Vagina (tissue), 2 donors: ENCODE results near the gene RANBP3.

ENCODE experiments used
- POLR2A ChIP-seq, 2 donors: fragments of 450-650 bp; IDR thresholded peaks; one replicate each; pipeline ENCODE4 v1.6.1; 2017; ENCODE audit warnings: antibody characterized with exemption in 2 of 2, mild to moderate bottlenecking in 2 of 2, moderate library complexity in 2 of 2
- TF ChIP-seq, protein P1 (sequence below), 3 experiments: fragments of 450-650 bp in 2 of 3; fragments of 200-600 bp in 1 of 3; sonication (generic) in 1 of 3; IDR thresholded peaks; one replicate each; pipeline ENCODE4 v1.5.1; 2017 to 2019; ENCODE audit warnings: antibody characterized with exemption in 3 of 3, mild to moderate bottlenecking in 2 of 3, moderate library complexity in 2 of 3

DNA sequence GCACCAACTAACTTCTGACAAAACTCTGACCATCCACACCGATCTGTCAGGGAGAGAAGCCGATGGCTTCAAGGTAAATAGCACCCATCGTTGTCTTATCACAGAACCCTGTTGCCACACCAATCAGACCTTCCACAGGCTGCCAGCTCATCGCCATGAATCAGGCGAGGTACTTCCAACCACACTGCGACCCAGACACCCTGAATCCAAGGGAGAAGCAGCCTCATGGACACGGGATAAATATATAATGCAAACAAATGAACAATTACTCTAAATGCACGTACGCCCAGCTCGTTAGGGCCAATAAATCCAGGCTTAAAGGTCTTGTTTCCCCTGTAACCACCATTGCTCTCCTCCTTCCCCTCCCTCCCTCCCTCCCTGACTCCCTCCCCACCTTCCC is 20.8 kb downstream of the RANBP3 start:
- no peak for TF ChIP-seq POLR2A (IDR thresholded peaks at IDR 0.05)
- TF ChIP-seq, protein P1, sequence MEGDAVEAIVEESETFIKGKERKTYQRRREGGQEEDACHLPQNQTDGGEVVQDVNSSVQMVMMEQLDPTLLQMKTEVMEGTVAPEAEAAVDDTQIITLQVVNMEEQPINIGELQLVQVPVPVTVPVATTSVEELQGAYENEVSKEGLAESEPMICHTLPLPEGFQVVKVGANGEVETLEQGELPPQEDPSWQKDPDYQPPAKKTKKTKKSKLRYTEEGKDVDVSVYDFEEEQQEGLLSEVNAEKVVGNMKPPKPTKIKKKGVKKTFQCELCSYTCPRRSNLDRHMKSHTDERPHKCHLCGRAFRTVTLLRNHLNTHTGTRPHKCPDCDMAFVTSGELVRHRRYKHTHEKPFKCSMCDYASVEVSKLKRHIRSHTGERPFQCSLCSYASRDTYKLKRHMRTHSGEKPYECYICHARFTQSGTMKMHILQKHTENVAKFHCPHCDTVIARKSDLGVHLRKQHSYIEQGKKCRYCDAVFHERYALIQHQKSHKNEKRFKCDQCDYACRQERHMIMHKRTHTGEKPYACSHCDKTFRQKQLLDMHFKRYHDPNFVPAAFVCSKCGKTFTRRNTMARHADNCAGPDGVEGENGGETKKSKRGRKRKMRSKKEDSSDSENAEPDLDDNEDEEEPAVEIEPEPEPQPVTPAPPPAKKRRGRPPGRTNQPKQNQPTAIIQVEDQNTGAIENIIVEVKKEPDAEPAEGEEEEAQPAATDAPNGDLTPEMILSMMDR (IDR thresholded peaks at IDR 0.05) = no peak
